Keratinocyte (primary cell): ENCODE data around the gene C7orf33.

Source experiments
- EZH2 ChIP-seq: IDR thresholded peaks from one replicate; pipeline ENCODE4 v1.6.1; 2012; ENCODE audit warnings: inconsistent platforms, mild to moderate bottlenecking, low read length, moderate library complexity
- TF ChIP-seq, protein P1 (sequence below), 3 experiments: IDR thresholded peaks in 1 of 3; conservative IDR thresholded peaks in 1 of 3; optimal IDR thresholded peaks in 1 of 3; 2 replicates in 2 of 3; 3 replicates in 1 of 3; pipeline versions ENCODE3 to v1.5.1; 2011; ENCODE audit warnings: low read length in 3 of 3, mild to moderate bottlenecking in 3 of 3, moderate library complexity in 2 of 3, control low read depth in 1 of 3, inconsistent platforms in 1 of 3; ENCODE audit not compliant: insufficient read depth in 2 of 3; ENCODE audit errors: extremely low read depth in 1 of 3

DNA sequence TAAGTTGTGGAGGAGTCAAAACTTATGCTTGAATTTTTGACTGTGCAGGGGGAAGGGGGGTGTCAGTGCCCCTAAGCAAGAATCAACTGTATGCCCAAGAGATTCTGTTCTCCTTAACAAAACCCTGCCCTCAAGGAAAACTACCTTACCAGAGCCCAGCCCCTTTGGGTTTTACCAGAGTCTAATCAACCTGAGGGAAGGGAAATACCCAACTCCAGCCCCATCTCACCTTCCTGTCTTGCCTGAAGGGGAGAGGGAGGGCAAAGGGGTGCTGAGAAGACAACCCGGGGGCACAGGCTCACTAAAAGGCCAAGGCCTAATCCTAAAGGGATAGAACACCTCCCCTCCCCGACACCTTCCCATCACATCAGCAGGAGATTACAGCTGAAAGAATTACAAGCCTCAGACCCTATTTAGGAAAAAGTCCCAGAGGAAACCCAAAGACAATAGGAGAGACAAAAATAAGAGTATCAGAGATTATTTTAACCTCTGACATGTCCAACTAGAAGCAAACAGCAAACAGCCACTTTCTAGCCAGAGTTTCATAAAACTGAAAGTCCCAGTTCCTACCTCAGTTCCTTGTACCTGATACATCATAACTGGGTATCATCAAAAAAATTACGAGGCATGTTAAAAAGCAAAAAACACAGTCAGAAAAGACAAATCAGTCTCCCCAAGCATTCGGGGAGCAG is 26.8 kb upstream of the C7orf33 start:
- TF ChIP-seq, protein P1, sequence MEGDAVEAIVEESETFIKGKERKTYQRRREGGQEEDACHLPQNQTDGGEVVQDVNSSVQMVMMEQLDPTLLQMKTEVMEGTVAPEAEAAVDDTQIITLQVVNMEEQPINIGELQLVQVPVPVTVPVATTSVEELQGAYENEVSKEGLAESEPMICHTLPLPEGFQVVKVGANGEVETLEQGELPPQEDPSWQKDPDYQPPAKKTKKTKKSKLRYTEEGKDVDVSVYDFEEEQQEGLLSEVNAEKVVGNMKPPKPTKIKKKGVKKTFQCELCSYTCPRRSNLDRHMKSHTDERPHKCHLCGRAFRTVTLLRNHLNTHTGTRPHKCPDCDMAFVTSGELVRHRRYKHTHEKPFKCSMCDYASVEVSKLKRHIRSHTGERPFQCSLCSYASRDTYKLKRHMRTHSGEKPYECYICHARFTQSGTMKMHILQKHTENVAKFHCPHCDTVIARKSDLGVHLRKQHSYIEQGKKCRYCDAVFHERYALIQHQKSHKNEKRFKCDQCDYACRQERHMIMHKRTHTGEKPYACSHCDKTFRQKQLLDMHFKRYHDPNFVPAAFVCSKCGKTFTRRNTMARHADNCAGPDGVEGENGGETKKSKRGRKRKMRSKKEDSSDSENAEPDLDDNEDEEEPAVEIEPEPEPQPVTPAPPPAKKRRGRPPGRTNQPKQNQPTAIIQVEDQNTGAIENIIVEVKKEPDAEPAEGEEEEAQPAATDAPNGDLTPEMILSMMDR (optimal IDR thresholded peaks at IDR 0.05 in 1 of 3, IDR thresholded peaks at IDR 0.05 in 1 of 3, conservative IDR thresholded peaks at IDR 0.05 in 1 of 3; ENCODE audit: extremely low read depth in 1 of 3, insufficient read depth in 2 of 3, low read length in 3 of 3) = no peak
- no peak for TF ChIP-seq EZH2
